Trophoblast cell (in vitro differentiated cells and primary cell): Measurements from ENCODE around the gene TXLNA.

Experiments used
- DNase-seq, 2 donors: peaks; one replicate each; pipeline ENCODE4 v3.0.0-alpha.2; 2016
- H2AFZ ChIP-seq: 2 replicates; pipeline ENCODE4 v1.6.1; 2013; ENCODE audit warnings: low read length, moderate library complexity, mild to moderate bottlenecking; ENCODE audit not compliant: insufficient read depth, poor library complexity
- H2AK5ac ChIP-seq: 2 replicates; pipeline ENCODE4 v1.6.1; 2013; ENCODE audit warnings: mild to moderate bottlenecking, low read length
- H2BK120ac ChIP-seq: 2 replicates; pipeline ENCODE4 v1.6.1; 2013; ENCODE audit warnings: low read length, mild to moderate bottlenecking, moderate library complexity; ENCODE audit not compliant: insufficient read depth, poor library complexity
- H2BK12ac ChIP-seq: 2 replicates; pipeline ENCODE4 v1.6.1; 2013; ENCODE audit warnings: mild to moderate bottlenecking, low read length, moderate library complexity
- H2BK5ac ChIP-seq: 2 replicates; pipeline ENCODE4 v1.6.1; 2013; ENCODE audit warnings: low read length, low read depth, moderate library complexity, mild to moderate bottlenecking; ENCODE audit not compliant: poor library complexity
- H3K14ac ChIP-seq: 2 replicates; pipeline ENCODE4 v1.6.1; 2013; ENCODE audit warnings: mild to moderate bottlenecking, low read length
- H3K18ac ChIP-seq: 2 replicates; pipeline ENCODE4 v1.6.1; 2013; ENCODE audit warnings: mild to moderate bottlenecking, low read length
- H3K23ac ChIP-seq: 2 replicates; pipeline ENCODE4 v1.6.1; 2013; ENCODE audit warnings: low read length
- H3K27ac ChIP-seq: 2 replicates; pipeline ENCODE4 v1.5.1; 2013; ENCODE audit warnings: low read depth, mild to moderate bottlenecking, inconsistent platforms, low read length, moderate library complexity
- H3K27me3 ChIP-seq: 2 replicates; pipeline ENCODE4 v1.6.1; 2013; ENCODE audit warnings: inconsistent platforms, mild to moderate bottlenecking, low read length, moderate library complexity; ENCODE audit not compliant: insufficient read depth
- H3K36me3 ChIP-seq, 2 experiments: 1 replicate in 1 of 2; 2 replicates in 1 of 2; pipeline ENCODE4 v1.6.1; 2013; ENCODE audit warnings: low read length in 2 of 2, mild to moderate bottlenecking in 2 of 2, moderate library complexity in 1 of 2; ENCODE audit not compliant: insufficient read depth in 2 of 2, control insufficient read depth in 1 of 2
- H3K4ac ChIP-seq: 2 replicates; pipeline ENCODE4 v1.6.1; 2013; ENCODE audit warnings: low read depth, mild to moderate bottlenecking, low read length, moderate library complexity
- H3K4me1 ChIP-seq, 2 experiments: 1 replicate in 1 of 2; 2 replicates in 1 of 2; pipeline ENCODE4 v1.6.1; 2013; ENCODE audit warnings: low read length in 2 of 2, mild to moderate bottlenecking in 2 of 2, moderate library complexity in 1 of 2; ENCODE audit not compliant: insufficient read depth in 2 of 2, control insufficient read depth in 1 of 2
- H3K4me2 ChIP-seq: 2 replicates; pipeline ENCODE4 v1.6.1; 2013; ENCODE audit warnings: inconsistent platforms, mild to moderate bottlenecking, low read length, moderate library complexity
- H3K4me3 ChIP-seq: 2 replicates; pipeline ENCODE4 v1.5.1; 2013; ENCODE audit warnings: mild to moderate bottlenecking, low read depth, low read length, inconsistent platforms
- H3K79me1 ChIP-seq: one replicate; pipeline ENCODE4 v1.6.1; 2013; ENCODE audit warnings: low read length
- H3K79me2 ChIP-seq: 2 replicates; pipeline ENCODE4 v1.6.1; 2013; ENCODE audit warnings: low read length, mild to moderate bottlenecking; ENCODE audit not compliant: control insufficient read depth, insufficient read depth, poor library complexity
- H3K9ac ChIP-seq: 2 replicates; pipeline ENCODE4 v1.6.1; 2013; ENCODE audit warnings: mild to moderate bottlenecking, low read length
- H3K9me3 ChIP-seq: 2 replicates; pipeline ENCODE4 v1.6.1; 2013; ENCODE audit warnings: low read depth, mild to moderate bottlenecking, control low read depth, inconsistent platforms, low read length; ENCODE audit not compliant: insufficient read depth
- H4K12ac ChIP-seq: 2 replicates; pipeline ENCODE4 v1.6.1; 2013; ENCODE audit warnings: low read depth, mild to moderate bottlenecking, low read length, moderate library complexity
- H4K8ac ChIP-seq: 2 replicates; pipeline ENCODE4 v1.6.1; 2013; ENCODE audit warnings: low read depth, mild to moderate bottlenecking, low read length, moderate library complexity
- H4K91ac ChIP-seq: one replicate; pipeline ENCODE4 v1.6.1; 2013; ENCODE audit warnings: low read depth, mild to moderate bottlenecking, low read length, moderate library complexity
- WGBS: extraction: QIAGEN DNeasy Blood & Tissue Kit; methylation state at CpG from one replicate; pipeline ENCODE4 v1.1.7; 2013; ENCODE audit warnings: missing lambda C conversion rate; ENCODE audit not compliant: insufficient read length, insufficient coverage; ENCODE audit errors: extremely low coverage; 5-methylcytosine and 5-hydroxymethylcytosine counted together

TXLNA gene

DNA sequence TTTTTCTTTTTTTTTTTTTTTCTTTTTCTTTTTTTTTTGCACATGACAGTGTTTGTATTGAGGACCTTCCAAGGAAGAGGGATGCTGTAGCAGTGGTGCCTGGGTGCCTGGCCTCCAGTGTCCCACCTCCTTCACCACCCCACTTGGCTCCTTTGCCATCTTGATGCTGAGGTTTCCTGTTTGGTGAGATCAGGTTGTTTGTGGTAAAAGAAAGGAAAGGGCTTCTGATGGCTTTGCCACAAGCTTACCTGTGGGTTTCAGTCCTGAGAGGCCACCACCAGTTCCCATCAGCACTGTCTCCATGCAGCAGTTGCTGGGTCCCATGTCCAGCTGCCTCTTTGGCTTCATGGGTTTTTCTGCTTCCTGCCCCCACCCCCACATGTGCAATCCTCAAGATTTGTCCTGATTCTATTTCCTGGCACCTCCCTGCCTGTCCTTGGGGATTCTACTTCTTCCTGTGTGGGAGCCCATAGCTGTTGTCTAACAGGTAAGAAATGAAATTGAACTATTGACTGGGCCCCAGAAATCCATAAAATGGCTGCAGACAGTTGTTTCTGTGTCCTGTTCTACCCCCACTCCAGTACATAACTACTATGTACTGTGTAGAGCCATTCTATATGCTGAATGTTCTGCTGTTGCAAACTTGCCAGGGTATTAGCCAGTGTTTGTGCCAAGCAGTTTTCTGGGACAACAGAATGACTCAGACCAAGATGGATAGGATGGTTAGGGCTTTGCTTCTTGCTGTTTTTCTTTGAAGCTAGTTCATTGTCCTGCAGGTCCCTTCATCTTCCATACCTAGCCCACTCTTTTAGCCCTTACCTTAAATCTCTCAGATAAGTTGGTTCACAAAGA, 16.7 kb downstream of the TXLNA start:
- Histone ChIP-seq H3K4me1 (peaks cover 0 to 1% of the 10 kb centered on the region in 2 experiments), H3K9ac (no peak overlapping the region)

DNA sequence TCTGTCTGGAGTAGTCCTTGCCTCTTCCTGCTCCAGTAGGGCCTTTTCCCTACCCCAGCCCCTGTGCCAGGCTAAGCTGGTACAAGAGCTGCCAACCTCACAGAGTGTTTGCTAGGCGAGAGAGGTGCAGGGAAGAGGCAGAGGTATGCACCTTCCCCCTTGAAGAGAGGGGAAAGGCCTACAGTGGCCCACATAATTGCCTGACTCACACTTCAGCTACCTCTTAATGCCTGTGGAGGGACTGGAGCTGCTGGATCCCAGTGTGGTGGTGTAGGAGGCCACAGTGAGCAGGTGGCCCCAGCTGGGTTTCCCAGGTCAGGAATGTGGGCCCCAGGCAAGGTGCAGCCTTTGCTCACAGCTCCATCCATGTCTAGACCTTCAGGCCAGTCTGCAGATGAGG, 17.6 kb downstream of the TXLNA start:
- no peak overlapping the region for H2AFZ ChIP-seq
- H4K91ac ChIP-seq = no peak overlapping the region
- peaks cover 6% of the 10 kb centered on the region in 2 experiments for H3K4me1 ChIP-seq
- no peak overlapping the region for H3K4me3 ChIP-seq
- no peak overlapping the region for H2BK120ac ChIP-seq
- H3K23ac ChIP-seq = no peak overlapping the region
- no peak overlapping the region for H4K12ac ChIP-seq
- no peaks in the 10 kb centered on the region for H3K79me2 ChIP-seq
- no peak overlapping the region for H3K4me2 ChIP-seq
- no peak overlapping the region for H4K8ac ChIP-seq
- no peak overlapping the region for H3K4ac ChIP-seq
- H2AK5ac ChIP-seq = no peak overlapping the region
- H3K18ac ChIP-seq = no peak overlapping the region
- H3K27me3 ChIP-seq = no peaks in the 10 kb centered on the region
- no peaks in the 10 kb centered on the region for H3K9me3 ChIP-seq
- peaks cover 9% of the 10 kb centered on the region for H3K79me1 ChIP-seq
- no peak overlapping the region for H3K9ac ChIP-seq
- WGBS = no CpG with 5 or more reads among the region's 1 CpG
- peaks cover 47 to 57% of the 10 kb centered on the region in 2 experiments for H3K36me3 ChIP-seq
- H2BK12ac ChIP-seq = no peak overlapping the region
- DNase-seq = no peak
- no peak overlapping the region for H2BK5ac ChIP-seq
- no peak overlapping the region for H3K27ac ChIP-seq
- no peak overlapping the region for H3K14ac ChIP-seq

More for the DNA sequence above, 16.7 kb downstream of the TXLNA start:
- H3K14ac ChIP-seq = no peak overlapping the region
- H4K12ac ChIP-seq = no peak overlapping the region
- H3K36me3 ChIP-seq = peaks cover 56 to 66% of the 10 kb centered on the region in 2 experiments
- no peak overlapping the region for H3K4me3 ChIP-seq
- H3K27me3 ChIP-seq = no peaks in the 10 kb centered on the region
- no peak overlapping the region for H3K4ac ChIP-seq
- H3K27ac ChIP-seq = no peak overlapping the region
- no peak overlapping the region for H2AK5ac ChIP-seq
- peaks cover 5% of the 10 kb centered on the region for H3K79me1 ChIP-seq
- no peak for DNase-seq
- H2AFZ ChIP-seq = no peak overlapping the region
- H4K8ac ChIP-seq = no peak overlapping the region
- no peak overlapping the region for H4K91ac ChIP-seq
- H2BK12ac ChIP-seq = no peak overlapping the region
- no peak overlapping the region for H3K23ac ChIP-seq
- H3K9me3 ChIP-seq = no peaks in the 10 kb centered on the region
- H3K79me2 ChIP-seq = no peaks in the 10 kb centered on the region
- no peak overlapping the region for H3K4me2 ChIP-seq
- H2BK5ac ChIP-seq = no peak overlapping the region
- no peak overlapping the region for H3K18ac ChIP-seq
- no peak overlapping the region for H2BK120ac ChIP-seq

DNA sequence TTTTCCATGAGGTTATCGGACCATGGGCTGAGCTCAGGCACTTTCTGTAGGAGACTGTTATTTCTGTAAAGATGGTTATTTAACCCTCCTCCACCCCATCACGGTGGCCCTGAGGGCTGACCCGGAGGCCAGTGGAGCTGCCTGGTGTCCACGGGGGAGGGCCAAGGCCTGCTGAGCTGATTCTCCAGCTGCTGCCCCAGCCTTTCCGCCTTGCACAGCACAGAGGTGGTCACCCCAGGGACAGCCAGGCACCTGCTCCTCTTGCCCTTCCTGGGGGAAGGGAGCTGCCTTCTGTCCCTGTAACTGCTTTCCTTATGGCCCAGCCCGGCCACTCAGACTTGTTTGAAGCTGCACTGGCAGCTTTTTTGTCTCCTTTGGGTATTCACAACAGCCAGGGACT, 18.4 kb downstream of the TXLNA start:
- H3K9me3 ChIP-seq = no peaks in the 10 kb centered on the region
- H2AK5ac ChIP-seq = no peak overlapping the region
- no peak overlapping the region for H3K27ac ChIP-seq
- H3K18ac ChIP-seq = no peak overlapping the region
- no peak overlapping the region for H3K4me3 ChIP-seq
- H4K12ac ChIP-seq = no peak overlapping the region
- DNase-seq = no peak
- H3K23ac ChIP-seq = no peak overlapping the region
- H3K14ac ChIP-seq = no peak overlapping the region
- no peak overlapping the region for H2BK12ac ChIP-seq
- no peak overlapping the region for H3K4me2 ChIP-seq
- no CpG with 5 or more reads among the region's 6 CpGs for WGBS
- H2BK120ac ChIP-seq = no peak overlapping the region
- H4K8ac ChIP-seq = no peak overlapping the region
- no peak overlapping the region for H4K91ac ChIP-seq
- H3K9ac ChIP-seq = no peak overlapping the region
- no peaks in the 10 kb centered on the region for H3K27me3 ChIP-seq
- H3K79me2 ChIP-seq = no peaks in the 10 kb centered on the region
- H3K36me3 ChIP-seq = peaks cover 40 to 50% of the 10 kb centered on the region in 2 experiments
- H3K79me1 ChIP-seq = peaks cover 9% of the 10 kb centered on the region
- peaks cover 6% of the 10 kb centered on the region in 2 experiments for H3K4me1 ChIP-seq
- H2AFZ ChIP-seq = no peak overlapping the region
- no peak overlapping the region for H3K4ac ChIP-seq
- no peak overlapping the region for H2BK5ac ChIP-seq

DNA sequence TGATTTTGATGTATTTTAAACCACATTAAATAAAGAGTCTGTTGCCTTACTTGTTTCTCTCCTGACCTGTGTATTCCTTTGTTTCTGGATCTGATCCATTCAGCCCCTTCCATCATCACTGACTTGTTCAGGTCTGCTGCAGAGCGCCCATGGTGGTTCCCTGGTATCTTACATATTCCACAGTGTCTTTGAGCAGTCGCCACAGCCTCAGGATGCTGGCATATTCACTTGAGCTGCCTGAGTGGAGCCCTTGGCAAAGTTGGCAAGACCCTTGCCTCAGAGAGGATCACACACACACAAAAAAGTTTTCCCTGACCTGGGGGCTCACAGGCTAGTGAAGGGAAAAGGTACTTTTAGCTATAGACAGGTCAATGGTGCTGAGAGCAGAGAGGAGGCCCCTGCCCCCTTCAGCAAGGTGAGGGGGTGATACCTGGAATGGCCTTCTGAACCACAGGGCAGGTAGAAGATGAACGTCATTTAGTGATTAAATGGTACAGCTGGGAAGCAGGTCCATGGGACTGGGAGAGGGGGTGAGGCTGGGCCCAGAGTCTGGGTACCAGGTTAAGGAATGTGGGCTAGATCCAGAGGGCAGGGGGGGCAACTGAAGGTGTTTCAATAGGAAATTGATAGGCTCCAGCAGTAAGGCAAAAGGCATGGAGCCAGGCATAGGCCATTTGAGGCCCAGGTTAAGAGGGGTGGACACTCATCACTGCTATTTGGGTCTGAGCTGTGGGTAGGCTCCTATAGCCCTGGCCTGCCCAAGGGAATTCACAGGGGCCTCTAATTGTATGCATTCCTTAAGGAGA, 19.0 kb downstream of the TXLNA start:
- H3K18ac ChIP-seq = no peak overlapping the region
- H3K4me3 ChIP-seq = no peak overlapping the region
- peaks cover 9% of the 10 kb centered on the region for H3K79me1 ChIP-seq
- peaks cover 35 to 44% of the 10 kb centered on the region in 2 experiments for H3K36me3 ChIP-seq
- no peaks in the 10 kb centered on the region for H3K79me2 ChIP-seq
- no peak overlapping the region for H2AFZ ChIP-seq
- H3K4ac ChIP-seq = no peak overlapping the region
- H4K12ac ChIP-seq = no peak overlapping the region
- H2AK5ac ChIP-seq = no peak overlapping the region
- no peak overlapping the region for H3K14ac ChIP-seq
- H3K9ac ChIP-seq = no peak overlapping the region
- WGBS = no CpG with 5 or more reads among the region's 3 CpGs
- no peak overlapping the region for H2BK5ac ChIP-seq
- H3K27ac ChIP-seq = no peak overlapping the region
- H2BK120ac ChIP-seq = no peak overlapping the region
- no peak overlapping the region for H4K91ac ChIP-seq
- H3K9me3 ChIP-seq = no peaks in the 10 kb centered on the region
- H3K4me1 ChIP-seq = peaks cover 6% of the 10 kb centered on the region in 2 experiments
- H3K27me3 ChIP-seq = no peaks in the 10 kb centered on the region
- no peak overlapping the region for H3K4me2 ChIP-seq
- no peak overlapping the region for H4K8ac ChIP-seq
- H2BK12ac ChIP-seq = no peak overlapping the region
- no peak for DNase-seq
- no peak overlapping the region for H3K23ac ChIP-seq
